Spinal cord (tissue), 10 donors: Measurements from ENCODE around the gene SUCLG2. TPM values are rescaled to one million over a fixed set of nuclear protein-coding genes. Genes with fewer than 3 reads are reported as not detected.

ENCODE experiments used
- DNase-seq, 6 donors: peaks; one replicate each; pipeline versions ENCODE4 v3.0.0 to v3.0.0-alpha.2; 2013 to 2015; ENCODE audit warnings: low spot score in 6 of 6, low read depth in 4 of 6
- H3K27ac ChIP-seq: one replicate; pipeline ENCODE4 v1.5.1; 2013; ENCODE audit warnings: low read depth, low read length, control low read depth
- H3K27me3 ChIP-seq: one replicate; pipeline ENCODE4 v1.6.1; 2013; ENCODE audit warnings: low read length; ENCODE audit not compliant: control insufficient read depth, insufficient read depth
- H3K36me3 ChIP-seq: one replicate; pipeline ENCODE4 v1.6.1; 2013; ENCODE audit warnings: low read length; ENCODE audit not compliant: control insufficient read depth, insufficient read depth
- H3K4me1 ChIP-seq: one replicate; pipeline ENCODE4 v1.6.1; 2013; ENCODE audit warnings: low read length; ENCODE audit not compliant: control insufficient read depth, insufficient read depth
- H3K4me3 ChIP-seq: one replicate; pipeline ENCODE4 v1.5.1; 2013; ENCODE audit warnings: low read depth, low read length, control low read depth
- H3K9me3 ChIP-seq: one replicate; pipeline ENCODE4 v1.6.1; 2013; ENCODE audit warnings: low read length; ENCODE audit not compliant: control insufficient read depth, insufficient read depth
- WGBS: methylation state at CpG from one replicate; pipeline ENCODE4 v1.1.5; 2013; ENCODE audit warnings: missing lambda C conversion rate; ENCODE audit not compliant: insufficient coverage; 5-methylcytosine and 5-hydroxymethylcytosine counted together
- polyA plus RNA-seq, 2 donors: library from polyadenylated mRNA; unstranded; fragments of 120-200 nt; gene quantifications; one replicate each; pipeline ENCODE4 v1.2.1, GENCODE V29; 2013; ENCODE audit not compliant: insufficient read length in 2 of 2
- total RNA-seq, 2 donors: library from RNA; depleted of rRNA in 1 of 2; stranded (reverse); fragments of 120-200 nt in 1 of 2; fragments of >200 nt in 1 of 2; gene quantifications; one replicate each; pipeline versions ENCODE4 v1.2.3 to v1.2.4, GENCODE V29; 2013 to 2014
- donor health status: healthy.

Gene SUCLG2
- total and polyA plus RNA-seq, 4 donors, result 23.4 to 39.2 (median 26.8) TPM

DNA sequence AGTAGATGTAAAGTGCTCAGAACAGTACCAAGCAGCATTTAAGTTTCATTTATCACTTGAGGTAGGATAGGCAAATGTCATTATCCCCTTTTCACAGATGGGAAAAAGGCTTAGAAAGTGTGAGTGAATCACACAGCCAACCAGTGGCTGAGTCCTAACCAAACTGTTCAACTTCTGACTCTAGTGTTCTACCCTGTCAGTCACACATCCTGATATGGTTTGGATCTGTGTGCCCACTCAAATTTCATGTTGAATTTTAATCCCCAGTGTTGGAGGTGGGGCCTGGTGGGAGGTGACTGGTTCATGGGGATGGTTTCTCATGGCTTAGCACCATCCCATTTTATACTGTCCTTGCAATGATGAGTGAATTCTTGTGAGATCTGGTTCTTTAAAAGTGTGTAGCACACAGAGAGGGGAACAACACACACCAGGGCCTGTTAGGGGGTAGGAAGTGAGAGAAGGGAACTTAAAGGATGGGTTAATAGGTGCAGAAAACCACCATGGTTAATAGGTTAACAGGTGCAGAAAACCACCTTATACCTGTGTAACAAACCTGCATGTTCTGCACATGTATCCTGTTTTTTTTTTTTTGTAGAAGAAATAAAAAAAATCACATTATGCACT, 304.7 kb downstream of the SUCLG2 start:
- Histone ChIP-seq H3K4me3 (no peak overlapping the region), H3K9me3 (no peaks in the 10 kb centered on the region), H3K27me3 (no peaks in the 10 kb centered on the region), H3K36me3 (no peaks in the 10 kb centered on the region), H3K4me1 (no peaks in the 10 kb centered on the region), H3K27ac (no peak overlapping the region)
- DNase-seq, result no peak

GRCh38 chr3:67346081-67346480, 308.3 kb downstream of the SUCLG2 start:
- DNase-seq, result peak in 1 of 6 donors; percentile 53
- Histone ChIP-seq H3K36me3 (no peaks in the 10 kb centered on the region), H3K9me3 (no peaks in the 10 kb centered on the region)

GRCh38 chr3:67335813-67336212, 318.6 kb downstream of the SUCLG2 start:
- no peaks in the 10 kb centered on the region for H3K36me3 ChIP-seq
- no CpG with 5 or more reads among the region's 2 CpGs for WGBS
- no peak overlapping the region for H3K4me3 ChIP-seq
- DNase-seq, result no peak
- H3K27me3 ChIP-seq, result no peaks in the 10 kb centered on the region
- H3K9me3 ChIP-seq, result peaks cover 6% of the 10 kb centered on the region
- no peaks in the 10 kb centered on the region for H3K4me1 ChIP-seq
- H3K27ac ChIP-seq, result no peak overlapping the region

More at GRCh38 chr3:67346081-67346480, 308.3 kb downstream of the SUCLG2 start:
- H3K27me3 ChIP-seq, result no peaks in the 10 kb centered on the region
- no peak overlapping the region for H3K4me3 ChIP-seq
- no peaks in the 10 kb centered on the region for H3K4me1 ChIP-seq
- no peak overlapping the region for H3K27ac ChIP-seq

GRCh38 chr3:67334588-67334987, 319.8 kb downstream of the SUCLG2 start:
- Histone ChIP-seq H3K27me3 (no peaks in the 10 kb centered on the region), H3K36me3 (no peaks in the 10 kb centered on the region), H3K4me1 (no peaks in the 10 kb centered on the region), H3K4me3 (no peak overlapping the region), H3K27ac (no peak overlapping the region), H3K9me3 (peaks cover 2% of the 10 kb centered on the region)
- DNase-seq, result no peak

DNA sequence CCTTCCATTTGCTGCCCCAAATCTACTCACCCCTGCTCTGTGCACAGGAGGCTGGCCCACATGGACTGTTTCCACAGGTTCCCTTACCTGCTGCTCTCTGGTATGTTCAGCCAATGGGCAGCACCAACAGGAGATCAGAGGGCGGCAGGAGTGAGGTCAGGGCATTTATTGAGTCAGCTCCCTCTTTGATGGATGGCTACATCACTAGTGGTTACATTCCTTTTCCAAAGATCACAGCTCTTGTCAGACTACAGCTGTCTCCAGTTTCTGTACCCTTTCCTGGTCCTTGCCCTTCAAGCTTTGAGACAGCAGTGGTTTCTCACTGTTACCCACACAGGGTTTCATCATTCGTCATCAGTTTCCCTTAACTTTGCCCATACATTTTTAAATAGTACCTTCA, 325.1 kb downstream of the SUCLG2 start:
- H3K36me3 ChIP-seq, result no peaks in the 10 kb centered on the region
- no peaks in the 10 kb centered on the region for H3K27me3 ChIP-seq
- WGBS, result 85% methylated on average over 2 of the region's 2 CpGs
- no peaks in the 10 kb centered on the region for H3K4me1 ChIP-seq
- H3K9me3 ChIP-seq, result no peaks in the 10 kb centered on the region
- no peak overlapping the region for H3K27ac ChIP-seq
- no peak overlapping the region for H3K4me3 ChIP-seq
- no peak for DNase-seq

- H3K27me3 ChIP-seq, result no peaks in the 10 kb centered on the region
- no peak overlapping the region for H3K4me3 ChIP-seq
- no peaks in the 10 kb centered on the region for H3K4me1 ChIP-seq
- H3K9me3 ChIP-seq, result no peaks in the 10 kb centered on the region
- no CpG with 5 or more reads among the region's 2 CpGs for WGBS
- H3K27ac ChIP-seq, result no peak overlapping the region
- no peaks in the 10 kb centered on the region for H3K36me3 ChIP-seq
- DNase-seq, result no peak
These were observed 326.8 kb downstream of the SUCLG2 start for GRCh38 chr3:67327582-67327981.

GRCh38 chr3:67325231-67325630, 329.2 kb downstream of the SUCLG2 start:
- DNase-seq, result no peak
- no peaks in the 10 kb centered on the region for H3K27me3 ChIP-seq
- H3K4me1 ChIP-seq, result no peaks in the 10 kb centered on the region
- 100% methylated on average over 2 of the region's 6 CpGs for WGBS
- no peak overlapping the region for H3K4me3 ChIP-seq
- no peaks in the 10 kb centered on the region for H3K9me3 ChIP-seq
- H3K36me3 ChIP-seq, result no peaks in the 10 kb centered on the region
- H3K27ac ChIP-seq, result no peak overlapping the region
